Activated effector memory CD4-positive, alpha-beta T cell treated with Interleukin-2 at 50 U/mL for 16 hours (primary cell): Measurements from ENCODE around the gene NECAP2.
"Not testable (repeated sequence)": the region's sequence is repeated elsewhere in the genome, so short reads cannot be mapped to it uniquely, and the experiment has no call there.

ENCODE experiments used
- DNase-seq: peaks from one replicate; pipeline ENCODE4 v3.0.0-alpha.2; 2020

The NECAP2 gene

GRCh38 chr1:16500466-16500865, 59.9 kb downstream of the NECAP2 start:
- DNase-seq = not testable (repeated sequence)

GRCh38 chr1:16500975-16501374, 60.5 kb downstream of the NECAP2 start:
- DNase-seq = not testable (repeated sequence)

- DNase-seq = not testable (repeated sequence)
Measured at GRCh38 chr1:16501446-16501845, 60.9 kb downstream of the NECAP2 start.

- DNase-seq = no peak
Measured at GRCh38 chr1:16503494-16503893, 63.0 kb downstream of the NECAP2 start.

GRCh38 chr1:16505870-16506269, 65.3 kb downstream of the NECAP2 start:
- not testable (repeated sequence) for DNase-seq

GRCh38 chr1:16506364-16507136, 66.0 kb downstream of the NECAP2 start:
- not testable (repeated sequence) for DNase-seq

- DNase-seq = not testable (repeated sequence)
Measured at GRCh38 chr1:16508861-16509445, 68.4 kb downstream of the NECAP2 start.
